Sigmoid colon (tissue), 7 donors: Measurements from ENCODE around the gene PRKG1. TPM values are rescaled to one million over a fixed set of nuclear protein-coding genes. Genes with fewer than 3 reads are reported as not detected.

ENCODE experiments used
- DNase-seq: peaks from one replicate; pipeline ENCODE4 v3.0.0-alpha.2; 2019
- H3K27ac ChIP-seq, 4 donors: fragments of 200-600 bp; sonication (generic); one replicate each; pipeline ENCODE4 v1.5.1; 2016 to 2019; ENCODE audit warnings: mild to moderate bottlenecking in 1 of 4
- H3K27me3 ChIP-seq, 3 donors: fragments of 200-600 bp; sonication (generic); one replicate each; pipeline ENCODE4 v1.5.1; 2019; ENCODE audit warnings: mild to moderate bottlenecking in 1 of 3
- H3K36me3 ChIP-seq, 4 donors: fragments of 200-600 bp; sonication (generic); one replicate each; pipeline ENCODE4 v1.5.1; 2016 to 2019
- H3K4me1 ChIP-seq, 4 donors: fragments of 200-600 bp; sonication (generic); one replicate each; pipeline ENCODE4 v1.5.1; 2017 to 2019
- H3K4me3 ChIP-seq, 4 donors: fragments of 200-600 bp; sonication (generic); one replicate each; pipeline ENCODE4 v1.5.1; 2017 to 2019; ENCODE audit warnings: mild to moderate bottlenecking in 2 of 4, moderate library complexity in 1 of 4
- H3K9me3 ChIP-seq, 4 donors: fragments of 200-600 bp in 3 of 4; sonication (generic) in 3 of 4; one replicate each; pipeline versions ENCODE4 v1.5.1 to v1.6.1; 2013 to 2019
- EP300 ChIP-seq, 4 donors: sonication (generic); formaldehyde crosslinking; IDR thresholded peaks; one replicate each; pipeline ENCODE4 v1.6.1; 2017; ENCODE audit warnings: antibody characterized with exemption in 4 of 4
- POLR2A ChIP-seq, 2 donors: fragments of 450-650 bp; IDR thresholded peaks; one replicate each; pipeline ENCODE4 v1.6.1; 2016; ENCODE audit warnings: antibody characterized with exemption in 2 of 2, mild to moderate bottlenecking in 2 of 2, moderate library complexity in 2 of 2
- POLR2AphosphoS5 ChIP-seq, 4 donors: sonication (generic); formaldehyde crosslinking; IDR thresholded peaks; one replicate each; pipeline ENCODE4 v1.6.1; 2017; ENCODE audit warnings: antibody characterized with exemption in 4 of 4
- WGBS, 2 donors: extraction: QIAGEN DNeasy Blood & Tissue Kit; methylation state at CpG; one replicate each; pipeline ENCODE4 v1.1.7; 2013; 5-methylcytosine and 5-hydroxymethylcytosine counted together
- intact Hi-C: fragments of 100-400 bp; cut with DNase I; formaldehyde crosslinking; loops from one replicate; pipeline ENCODE4 v1.15.1; 2023
- polyA plus RNA-seq, 3 donors: library from polyadenylated mRNA; stranded (reverse); fragments of 200-250 nt; gene quantifications; one replicate each; pipeline ENCODE4 v1.2.3, GENCODE V29; 2013
- total RNA-seq, 4 donors: library from RNA; depleted of rRNA; stranded (reverse); fragments of >200 nt; gene quantifications; one replicate each; pipeline ENCODE4 v1.1.0, GENCODE V29; 2016
- TF ChIP-seq, protein P1 (sequence below), 4 experiments: fragments of 450-650 bp in 3 of 4; fragments of 200-600 bp in 1 of 4; IDR thresholded peaks; one replicate each; pipeline ENCODE4 v1.5.1; 2016 to 2019; ENCODE audit warnings: antibody characterized with exemption in 4 of 4, mild to moderate bottlenecking in 3 of 4, moderate library complexity in 2 of 4
- donor health status: healthy with polysubstance abuse.
- donor health status: Bipolar disorder and iron deficiency.
- donor health status: healthy.

PRKG1 gene
- total and polyA plus RNA-seq, 7 donors, result 3.7 to 92.9 (median 60.2) TPM

DNA sequence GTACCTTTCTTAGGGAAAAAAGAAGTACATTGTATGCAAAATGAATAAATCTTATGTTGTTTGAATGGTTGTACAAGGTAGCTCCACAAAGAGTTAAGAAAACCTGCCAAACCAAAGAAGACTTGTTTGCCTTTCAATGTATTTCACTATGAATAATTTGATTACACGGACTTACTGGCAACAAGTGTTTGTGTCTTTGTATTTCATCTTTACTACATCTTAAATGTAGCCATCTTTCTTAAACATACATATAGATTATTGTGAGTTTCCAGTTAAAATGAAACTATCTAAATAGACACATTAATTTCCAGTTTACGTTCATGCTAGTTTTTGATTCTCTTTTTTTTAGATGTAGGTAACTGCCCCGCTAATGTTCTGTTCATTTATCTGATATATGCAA is 2.8 kb downstream of the PRKG1 start:
- no peaks in the 10 kb centered on the region for H3K27me3 ChIP-seq
- peak overlapping the region in 3 of 4 donors; percentile 62 to 79 (median 68) for H3K4me3 ChIP-seq
- H3K9me3 ChIP-seq, result no peaks in the 10 kb centered on the region
- WGBS, 2 donors, result 53 to 64% methylated on average over 3 of the region's 3 CpGs
- no peaks in the 10 kb centered on the region for H3K36me3 ChIP-seq
- H3K4me1 ChIP-seq, result peaks cover 0 to 45% (median 35%) of the 10 kb centered on the region in 4 donors
- TF ChIP-seq, protein P1, sequence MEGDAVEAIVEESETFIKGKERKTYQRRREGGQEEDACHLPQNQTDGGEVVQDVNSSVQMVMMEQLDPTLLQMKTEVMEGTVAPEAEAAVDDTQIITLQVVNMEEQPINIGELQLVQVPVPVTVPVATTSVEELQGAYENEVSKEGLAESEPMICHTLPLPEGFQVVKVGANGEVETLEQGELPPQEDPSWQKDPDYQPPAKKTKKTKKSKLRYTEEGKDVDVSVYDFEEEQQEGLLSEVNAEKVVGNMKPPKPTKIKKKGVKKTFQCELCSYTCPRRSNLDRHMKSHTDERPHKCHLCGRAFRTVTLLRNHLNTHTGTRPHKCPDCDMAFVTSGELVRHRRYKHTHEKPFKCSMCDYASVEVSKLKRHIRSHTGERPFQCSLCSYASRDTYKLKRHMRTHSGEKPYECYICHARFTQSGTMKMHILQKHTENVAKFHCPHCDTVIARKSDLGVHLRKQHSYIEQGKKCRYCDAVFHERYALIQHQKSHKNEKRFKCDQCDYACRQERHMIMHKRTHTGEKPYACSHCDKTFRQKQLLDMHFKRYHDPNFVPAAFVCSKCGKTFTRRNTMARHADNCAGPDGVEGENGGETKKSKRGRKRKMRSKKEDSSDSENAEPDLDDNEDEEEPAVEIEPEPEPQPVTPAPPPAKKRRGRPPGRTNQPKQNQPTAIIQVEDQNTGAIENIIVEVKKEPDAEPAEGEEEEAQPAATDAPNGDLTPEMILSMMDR (IDR thresholded peaks at IDR 0.05), result no peak
- no peak for TF ChIP-seq POLR2AphosphoS5 (IDR thresholded peaks at IDR 0.05)
- DNase-seq, result no peak
- intact Hi-C loops, result loop anchor here (5.0 kb wide), 1 partner anchor 150 kb away; no protein-coding TSS in a partner anchor
- H3K27ac ChIP-seq, result peak overlapping the region in 3 of 4 donors; percentile 90 to 93 (median 93)

- peaks cover 0 to 48% (median 35%) of the 10 kb centered on the region in 4 donors for H3K4me1 ChIP-seq
- H3K27me3 ChIP-seq, result no peaks in the 10 kb centered on the region
- no peaks in the 10 kb centered on the region for H3K9me3 ChIP-seq
- intact Hi-C loops, result loop anchor here (5.0 kb wide), 1 partner anchor 150 kb away; no protein-coding TSS in a partner anchor
- no peaks in the 10 kb centered on the region for H3K36me3 ChIP-seq
- H3K27ac ChIP-seq, result peak overlapping the region in 3 of 4 donors; percentile 90 to 93 (median 93)
- H3K4me3 ChIP-seq, result peak overlapping the region in 3 of 4 donors; percentile 62 to 79 (median 68)
- TF ChIP-seq, protein P1 (IDR thresholded peaks at IDR 0.05), result no peak
- TF ChIP-seq EP300 (IDR thresholded peaks at IDR 0.05) (no peak), POLR2A (IDR thresholded peaks at IDR 0.05) (no peak), POLR2AphosphoS5 (IDR thresholded peaks at IDR 0.05) (no peak)
- DNase-seq, result no peak
Observed at GRCh38 chr10:51077507-51077906, 3.2 kb downstream of the PRKG1 start.

DNA sequence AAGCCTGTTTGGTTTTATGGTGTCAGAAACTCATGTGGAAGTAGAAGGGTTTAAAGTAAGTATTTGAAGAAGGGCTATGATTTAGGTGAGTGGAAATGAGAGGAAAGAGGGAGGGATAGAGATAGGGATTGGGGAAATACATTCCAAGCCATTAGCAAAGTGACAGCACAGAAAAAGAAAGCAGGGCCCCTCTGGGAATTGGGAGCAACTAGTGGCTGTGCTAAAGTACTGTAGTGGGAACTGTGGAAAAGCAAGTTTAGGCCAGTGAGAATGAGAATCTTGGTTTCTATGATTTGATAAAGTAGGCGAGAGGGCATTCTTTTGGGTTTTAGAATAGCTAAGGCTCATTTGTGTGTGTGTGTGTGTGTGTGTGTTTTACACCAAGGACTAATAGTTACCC is 5.0 kb downstream of the PRKG1 start:
- Histone ChIP-seq H3K27me3 (no peaks in the 10 kb centered on the region), H3K9me3 (no peaks in the 10 kb centered on the region), H3K36me3 (no peaks in the 10 kb centered on the region), H3K4me1 (peaks cover 0 to 56% (median 37%) of the 10 kb centered on the region in 4 donors), H3K27ac (peak overlapping the region; percentile 44 to 93 (median 56)), H3K4me3 (no peak overlapping the region)
- TF ChIP-seq POLR2A (IDR thresholded peaks at IDR 0.05), result no peak
- TF ChIP-seq, protein P1 (IDR thresholded peaks at IDR 0.05), result peak in 1 of 4 experiments; percentile 8
- DNase-seq, result no peak
- WGBS, 2 donors, result 81 to 90% methylated on average over 1 of the region's 1 CpG
- intact Hi-C loops, result loop anchor here (5.0 kb wide), 1 partner anchor 148 kb away; no protein-coding TSS in a partner anchor

GRCh38 chr10:51079766-51080165 is 5.5 kb downstream of the PRKG1 start:
- WGBS, 2 donors, result 88 to 93% methylated on average over 3 of the region's 3 CpGs
- H3K4me1 ChIP-seq, result peaks cover 0 to 60% (median 37%) of the 10 kb centered on the region in 4 donors
- peak overlapping the region; percentile 30 to 93 (median 56) for H3K27ac ChIP-seq
- intact Hi-C loops, result loop anchor here (5.0 kb wide), 1 partner anchor 148 kb away; no protein-coding TSS in a partner anchor
- TF ChIP-seq, protein P1 (IDR thresholded peaks at IDR 0.05), result no peak
- no peak for TF ChIP-seq POLR2AphosphoS5 (IDR thresholded peaks at IDR 0.05)
- TF ChIP-seq EP300 (IDR thresholded peaks at IDR 0.05), result no peak
- no peak for TF ChIP-seq POLR2A (IDR thresholded peaks at IDR 0.05)
- no peaks in the 10 kb centered on the region for H3K9me3 ChIP-seq
- no peak overlapping the region for H3K4me3 ChIP-seq
- no peaks in the 10 kb centered on the region for H3K27me3 ChIP-seq
- H3K36me3 ChIP-seq, result no peaks in the 10 kb centered on the region
- DNase-seq, result no peak
